Left lobe of liver (tissue), 2 donors: ENCODE data around the gene HAUS2. TPM values are rescaled to one million over a fixed set of nuclear protein-coding genes. Genes with fewer than 3 reads are reported as not detected.

Experiments
- ATAC-seq: fragments of 200-7000 bp; cut with Tn5 transposase; one replicate; pipeline ENCODE4 v1.9.1; 2020; ENCODE audit warnings: mild to moderate bottlenecking, moderate library complexity
- DNase-seq: peaks from one replicate; pipeline ENCODE4 v3.0.0-alpha.2; 2020; ENCODE audit warnings: low spot score
- total RNA-seq: library from RNA; stranded (reverse); gene quantifications from one replicate; pipeline ENCODE4 v1.2.1, GENCODE V29; 2021
- donor health status: DM: no; HTN: no; CAD: no; lungs with moderate emphysema.
- donor health status: DM: no; HTN: yes; CAD: no.

Gene HAUS2
- total RNA-seq, 1 donor from 2014 or later: 4.8 TPM

DNA sequence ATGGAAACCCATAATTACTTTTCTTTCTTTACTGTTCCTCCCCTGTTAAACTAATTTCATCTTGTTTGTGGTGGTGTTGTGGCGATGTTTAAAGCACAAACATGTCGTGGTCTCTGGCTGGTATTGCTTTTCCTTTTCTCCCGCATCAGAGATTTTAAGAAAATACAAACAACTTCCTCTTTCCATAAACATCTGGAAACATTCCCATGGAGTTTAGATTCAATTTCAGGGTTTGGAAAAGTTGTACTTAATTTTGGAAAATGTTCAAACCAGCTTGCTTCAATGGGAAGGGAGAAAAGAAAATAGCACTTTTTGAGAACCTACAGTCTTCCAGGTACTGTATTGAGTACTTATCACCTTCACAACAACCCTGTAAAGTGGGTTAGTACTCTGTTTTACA lies 57.2 kb downstream of the HAUS2 start:
- no peak for DNase-seq
- no peak for ATAC-seq

DNA sequence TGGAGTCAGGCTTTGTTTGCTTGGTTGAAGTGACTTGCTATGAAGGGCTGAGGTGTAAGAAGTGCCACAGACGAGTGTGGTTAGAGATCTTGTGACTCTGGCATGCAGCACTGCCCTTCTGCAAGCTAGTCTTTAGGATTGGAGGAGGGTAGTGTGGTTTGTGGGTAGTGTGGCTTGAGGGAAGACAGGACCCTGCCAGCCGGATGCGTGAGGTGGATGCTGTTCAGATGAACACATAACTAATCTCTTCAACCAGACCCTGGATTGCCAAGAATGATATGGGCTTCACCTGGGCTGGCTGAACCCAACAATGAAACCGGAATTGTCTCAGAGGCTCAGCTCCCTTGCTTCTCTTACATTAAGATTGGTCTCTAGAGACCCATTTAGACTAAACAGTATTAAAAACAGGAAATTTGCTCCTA lies 59.5 kb downstream of the HAUS2 start:
- DNase-seq: no peak
- no peak for ATAC-seq

DNA sequence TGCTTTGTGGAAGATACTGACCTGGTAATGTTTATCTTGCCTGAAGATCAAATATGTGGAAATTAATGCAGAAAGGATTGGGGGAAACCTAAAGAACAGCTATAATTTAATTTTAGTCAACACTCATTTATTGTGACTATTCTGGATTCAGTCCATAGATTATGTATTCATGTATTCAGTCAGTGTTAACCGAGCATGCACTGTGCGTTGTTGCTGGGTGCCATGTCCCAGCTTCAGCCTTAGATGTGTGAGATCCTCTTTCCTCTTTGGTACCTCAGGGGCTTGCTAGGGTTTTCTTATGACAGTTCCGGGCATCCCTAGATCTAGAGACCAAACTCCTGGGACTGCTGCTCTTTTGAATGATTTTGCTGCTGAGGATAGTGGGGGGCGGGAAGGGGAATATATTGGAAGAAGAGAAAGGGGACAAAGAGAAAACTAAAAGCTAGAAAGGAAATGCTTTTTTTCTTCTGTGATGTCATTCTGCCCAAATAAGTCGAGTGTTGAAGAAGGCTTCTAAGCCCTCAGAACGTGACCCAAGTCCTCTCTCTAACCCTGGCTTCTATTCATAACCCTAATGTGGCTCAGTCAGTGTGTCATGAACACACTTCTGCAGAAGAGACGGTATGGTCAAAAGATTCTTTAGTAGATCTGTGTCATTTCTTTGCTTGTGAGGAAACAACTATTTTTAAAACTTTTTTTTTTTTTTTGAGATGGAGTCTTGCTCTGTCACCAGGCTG lies 60.3 kb downstream of the HAUS2 start:
- ATAC-seq (no peak), DNase-seq (no peak)

DNA sequence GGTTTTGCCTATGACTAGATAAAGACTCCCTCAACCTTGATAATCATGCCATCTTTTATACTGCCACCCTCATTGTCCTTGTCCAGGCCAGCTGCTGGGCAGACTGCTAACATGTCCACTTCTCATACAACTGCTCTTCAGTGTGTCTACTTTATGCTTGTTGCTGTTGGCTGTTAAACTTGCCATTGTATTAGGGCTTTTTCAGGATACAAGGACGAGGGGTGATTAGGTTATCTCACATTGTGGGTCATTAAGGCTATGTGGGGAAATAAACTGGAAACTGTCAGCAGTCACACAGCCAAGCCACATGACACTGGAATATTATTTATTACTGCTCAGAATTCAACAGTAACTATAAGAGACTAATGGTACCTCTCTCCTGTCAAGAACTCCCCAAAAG lies 62.9 kb downstream of the HAUS2 start:
- peak; percentile 24 for ATAC-seq
- no peak for DNase-seq

DNA sequence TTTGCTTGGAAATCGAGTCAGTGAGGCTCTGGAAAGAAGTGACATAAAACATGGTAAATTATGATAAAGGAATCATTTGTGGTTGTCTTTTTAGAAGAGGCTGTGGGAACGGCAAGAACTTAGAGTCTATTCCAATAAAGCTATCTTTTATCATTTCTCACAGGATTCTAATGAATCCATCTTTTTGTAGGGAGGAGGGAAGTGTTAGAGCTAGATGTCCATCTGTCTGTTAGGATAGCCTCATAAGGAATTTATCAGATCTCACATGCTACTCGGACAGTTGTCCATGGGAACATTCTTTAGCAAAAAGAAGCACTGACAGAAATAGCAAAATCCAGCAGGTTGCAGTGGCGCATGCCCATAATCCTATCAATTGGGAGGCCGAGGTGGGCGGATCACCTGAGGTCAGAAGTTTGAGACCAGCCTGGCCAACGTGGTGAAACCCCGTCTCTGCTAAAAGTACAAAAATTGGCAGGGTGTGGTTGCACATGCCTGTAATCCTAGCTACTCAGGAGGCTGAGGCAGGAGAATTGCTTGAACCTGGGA lies 63.8 kb downstream of the HAUS2 start:
- ATAC-seq: no peak

DNA sequence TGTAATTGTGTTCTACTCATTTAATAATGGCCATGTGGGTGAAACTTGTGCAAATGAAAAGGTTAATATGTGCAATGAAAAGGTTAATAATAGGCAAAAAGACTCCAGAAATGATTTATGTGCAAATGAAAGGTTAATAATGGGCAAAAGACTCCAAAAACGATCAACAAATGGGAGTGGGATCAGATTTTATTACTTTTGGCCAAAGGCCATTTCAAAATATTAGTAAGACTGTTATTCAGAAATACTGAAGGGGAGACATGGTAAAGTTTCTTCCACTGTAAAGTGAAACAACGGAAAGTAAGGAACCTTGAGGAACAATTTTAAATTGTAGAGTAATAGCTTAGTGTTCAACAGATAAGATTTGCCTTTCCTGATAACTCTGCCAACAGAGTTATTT lies 67.5 kb downstream of the HAUS2 start:
- DNase-seq: no peak
- no peak for ATAC-seq

More for the DNA sequence above, 63.8 kb downstream of the HAUS2 start:
- no peak for DNase-seq

Other genes with a start within 250 kb of the HAUS2 start
- gene CAPN3, start 189.3 kb upstream of the HAUS2 start, total RNA-seq: 26.4 TPM
- 20.2 TPM for gene ZNF106, start 57.7 kb upstream of the HAUS2 start, total RNA-seq
- gene SNAP23, start 53.2 kb upstream of the HAUS2 start, total RNA-seq: 23.4 TPM
- 8.4 TPM for gene LRRC57, start within 50 bp of the HAUS2 start, total RNA-seq
- 0.91 TPM for gene STARD9, start 26.8 kb downstream of the HAUS2 start, total RNA-seq
- 10.1 TPM for gene CDAN1, start 188.3 kb downstream of the HAUS2 start, total RNA-seq